GM19351 (cell line): ENCODE data around the gene ATP1B2.
"Not testable (repeated sequence)": the region's sequence is repeated elsewhere in the genome, so short reads cannot be mapped to it uniquely, and the experiment has no call there.

Source experiments
- ATAC-seq: cut with Tn5 transposase; IDR thresholded peaks from one replicate; pipeline ENCODE4 v1.9.1; 2021; ENCODE audit warnings: mild to moderate bottlenecking, moderate library complexity; ENCODE audit not compliant: unreplicated experiment

The ATP1B2 gene

DNA sequence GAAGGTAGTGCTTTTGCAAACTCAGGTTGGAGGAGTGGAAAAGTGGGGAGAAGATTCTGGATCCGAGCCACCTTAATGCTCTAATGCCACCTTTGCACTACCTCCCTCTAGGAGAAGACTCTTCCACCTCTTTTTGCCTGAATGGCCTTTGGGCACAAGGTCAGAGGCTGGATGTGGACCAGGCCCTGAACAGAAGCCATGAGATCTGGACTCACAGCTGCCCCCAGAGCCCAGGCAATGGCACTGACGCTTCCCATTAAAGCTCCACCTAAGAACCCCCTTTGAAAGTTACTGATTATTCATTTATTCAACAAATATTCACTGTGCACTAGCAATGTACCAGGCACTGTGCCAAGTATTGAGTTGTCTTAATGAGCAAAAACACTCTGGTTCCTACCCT lies 17.6 kb upstream of the ATP1B2 start:
- no peak for ATAC-seq

DNA sequence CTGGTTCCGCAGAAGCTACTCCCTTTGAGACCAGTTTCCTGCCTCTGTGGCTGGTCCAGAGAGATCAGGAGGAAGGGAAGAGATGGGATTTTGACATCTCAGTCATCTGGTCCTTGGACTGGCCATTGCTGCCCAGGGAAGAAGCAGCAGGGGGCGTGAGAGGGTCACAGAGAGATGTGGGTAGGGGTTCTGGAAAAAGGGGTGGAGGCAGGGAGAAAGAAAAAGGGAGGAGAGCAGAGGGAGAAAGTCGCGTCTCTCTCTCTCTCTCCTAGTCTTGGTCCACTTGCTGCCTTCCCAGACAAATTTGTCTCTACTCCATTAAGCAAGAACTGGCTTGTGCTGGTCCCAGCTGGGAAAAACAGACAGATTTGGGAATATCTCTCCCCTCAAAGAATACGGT lies 16.3 kb upstream of the ATP1B2 start:
- no peak for ATAC-seq

DNA sequence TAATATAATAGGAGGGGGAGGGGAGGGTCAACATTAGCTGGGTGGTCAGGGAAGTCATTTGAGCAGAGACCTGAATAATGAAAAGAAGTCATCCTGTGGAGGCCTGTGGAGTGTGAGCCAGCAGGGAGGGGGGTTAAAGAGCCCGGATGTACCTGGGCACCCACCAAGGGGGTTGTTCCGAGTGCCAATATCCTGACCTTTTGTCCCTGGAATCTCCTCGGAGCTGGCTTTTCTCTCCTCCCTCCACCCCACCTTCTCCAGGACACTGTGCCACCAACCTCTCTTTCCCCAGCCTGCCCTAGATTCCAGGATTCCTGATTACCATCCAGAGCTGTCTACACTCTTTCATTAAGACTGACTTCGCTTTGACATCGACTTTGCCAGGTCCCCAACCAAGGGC lies 14.6 kb upstream of the ATP1B2 start:
- ATAC-seq = no peak

DNA sequence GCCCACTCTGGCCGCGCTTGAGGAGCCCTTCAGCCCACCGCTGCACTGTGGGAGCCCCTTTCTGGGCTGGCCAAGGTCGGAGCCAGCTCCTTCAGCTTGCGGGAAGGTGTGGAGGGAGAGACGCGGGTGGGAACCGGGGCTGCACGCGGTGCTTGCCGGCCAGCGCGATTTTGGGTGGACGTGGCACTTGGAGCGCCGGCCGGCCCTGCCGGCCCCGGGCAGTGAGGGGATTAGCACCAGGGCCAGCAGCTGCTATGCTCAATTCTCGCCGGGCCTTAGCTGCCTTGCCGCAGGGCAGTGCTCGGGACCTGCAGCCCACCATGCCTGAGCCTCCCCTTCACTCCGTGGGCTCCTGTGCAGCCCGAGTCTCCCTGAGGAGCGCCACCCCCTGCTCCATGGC lies 9.9 kb upstream of the ATP1B2 start:
- no peak for ATAC-seq

DNA sequence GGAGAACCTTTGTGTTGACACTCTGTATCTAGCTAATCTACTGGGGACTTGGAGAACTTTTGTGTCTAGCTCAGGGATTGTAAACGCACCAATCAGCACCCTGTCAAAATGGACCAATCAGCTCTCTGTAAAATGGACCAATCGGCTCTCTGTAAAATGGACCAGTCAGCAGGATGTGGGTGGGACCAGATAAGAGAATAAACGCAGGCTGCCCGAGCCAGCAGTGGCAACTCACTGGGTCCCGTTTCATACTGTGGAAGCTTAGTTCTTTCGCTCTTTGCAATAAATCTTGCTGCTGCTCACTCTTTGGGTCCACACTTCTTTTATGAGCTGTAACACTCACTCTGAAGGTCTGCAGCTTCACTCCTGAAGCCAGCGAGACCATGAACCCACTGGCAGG lies 9.1 kb upstream of the ATP1B2 start:
- ATAC-seq = not testable (repeated sequence)

DNA sequence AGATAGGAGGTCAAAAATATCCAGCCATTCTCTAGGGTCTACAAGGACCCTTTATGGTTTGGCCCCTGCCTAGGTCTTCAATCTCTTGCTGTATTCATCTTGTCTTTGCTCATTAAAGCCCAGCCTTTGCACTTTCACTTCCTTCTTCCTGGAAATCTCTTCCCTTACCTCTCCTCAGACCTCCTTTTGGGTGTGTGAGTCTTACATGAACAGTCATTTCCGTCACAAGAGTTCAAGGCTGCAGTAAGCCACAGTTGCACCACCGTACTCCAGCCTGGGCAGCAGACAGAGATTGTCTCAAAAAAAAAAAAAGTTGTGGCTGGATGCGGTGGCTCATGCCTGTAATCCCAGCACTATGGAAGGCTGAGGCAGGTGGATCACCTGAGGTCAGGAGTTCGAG lies 6.0 kb upstream of the ATP1B2 start:
- no peak for ATAC-seq

DNA sequence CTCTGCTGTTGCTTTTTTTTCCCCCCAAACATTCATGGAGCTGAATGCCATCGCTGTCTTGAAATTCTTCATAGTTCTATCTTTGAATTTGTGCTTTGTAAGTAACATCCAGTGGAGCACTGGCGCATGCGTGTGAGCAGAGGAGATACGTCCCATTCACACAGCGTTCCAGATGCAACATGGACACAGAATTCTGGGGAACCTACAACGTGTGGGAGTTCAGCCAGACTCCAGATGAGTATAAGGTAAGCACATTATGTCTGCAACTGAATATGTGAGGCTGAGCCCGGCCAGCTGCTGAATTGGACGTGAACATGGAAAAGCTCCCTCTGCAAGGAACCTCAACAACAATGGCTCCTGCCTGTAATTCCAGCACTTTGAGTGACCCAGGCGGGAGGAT lies 4.3 kb upstream of the ATP1B2 start:
- no peak for ATAC-seq

DNA sequence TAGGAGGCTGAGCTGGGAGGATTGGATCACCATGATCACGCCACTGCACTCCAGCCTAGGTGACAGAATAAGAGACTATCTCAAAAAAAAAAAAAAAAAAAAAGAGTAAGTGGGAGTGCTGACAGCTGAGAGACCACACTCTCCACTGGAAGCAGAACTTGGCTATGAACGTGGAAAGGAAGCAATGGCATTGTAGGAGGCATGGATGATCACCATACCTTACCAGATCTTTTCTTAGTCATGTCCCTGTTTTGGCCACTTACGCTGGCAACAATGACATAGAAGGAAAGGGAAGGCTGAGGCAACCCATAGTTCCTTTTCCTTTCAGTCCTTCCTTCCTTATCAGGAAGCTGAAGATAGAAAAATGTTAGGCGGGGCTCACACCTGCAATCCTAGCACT lies 3.7 kb upstream of the ATP1B2 start:
- ATAC-seq = no peak

DNA sequence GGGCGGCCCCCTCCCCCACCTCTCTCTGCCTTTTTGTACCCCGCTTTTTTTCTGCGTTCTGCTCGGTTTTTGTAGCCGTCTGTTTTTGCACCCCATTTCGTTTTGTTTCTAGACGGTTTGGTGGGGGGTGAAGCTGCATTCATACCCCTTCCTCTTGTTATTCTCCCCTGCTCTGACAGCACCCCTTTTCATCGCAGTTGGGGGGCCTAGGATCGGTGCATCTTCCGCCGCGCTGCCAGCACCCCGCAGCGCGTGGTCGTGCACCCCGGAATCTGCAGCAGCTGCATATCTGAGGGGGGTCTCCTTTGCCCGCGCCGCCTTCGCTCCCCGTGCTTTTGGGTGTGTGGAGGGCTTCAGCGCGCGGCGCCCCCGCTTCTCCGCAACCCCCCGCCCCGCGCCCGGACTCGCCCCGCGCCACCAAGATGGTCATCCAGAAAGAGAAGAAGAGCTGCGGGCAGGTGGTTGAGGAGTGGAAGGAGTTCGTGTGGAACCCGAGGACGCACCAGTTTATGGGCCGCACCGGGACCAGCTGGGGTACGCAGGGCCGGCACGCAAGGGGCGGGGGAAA lies 455 bp downstream of the ATP1B2 start:
- ATAC-seq = no peak

DNA sequence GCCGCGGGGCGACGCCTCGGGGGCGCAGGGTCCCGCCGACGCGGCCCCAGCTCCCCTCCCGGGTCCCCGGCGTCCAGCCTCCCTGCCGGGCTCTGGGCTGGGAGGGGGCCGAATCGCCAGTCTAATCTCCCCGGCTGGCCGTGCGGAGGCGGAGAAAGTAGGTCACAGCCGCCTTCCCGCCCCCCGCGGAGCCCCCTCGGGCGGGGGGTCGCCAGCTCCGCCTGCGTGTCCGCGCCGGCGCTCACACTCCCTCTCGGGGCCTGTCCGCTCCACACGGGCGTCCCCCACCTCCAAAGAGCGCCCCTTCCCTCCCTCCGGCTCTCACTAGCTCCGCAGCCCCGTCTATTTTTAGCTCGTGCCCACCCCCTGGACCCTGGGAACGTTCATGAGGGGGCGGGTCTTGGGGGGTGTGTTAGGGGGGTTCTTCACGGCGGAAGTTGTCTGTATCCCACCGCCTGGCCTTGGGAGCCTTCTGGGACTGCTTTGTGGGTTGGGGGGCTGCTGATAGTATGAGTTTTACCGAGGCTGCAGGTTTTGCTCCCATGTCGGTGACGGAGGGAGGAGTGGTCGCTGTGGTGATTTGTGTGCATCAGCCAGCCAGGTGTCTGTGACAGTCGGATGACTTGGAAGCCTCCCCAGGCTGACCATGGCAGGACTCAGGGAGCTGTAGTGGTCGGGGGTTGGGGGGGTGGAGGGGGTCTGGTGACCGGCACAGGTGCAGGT lies 1.1 kb downstream of the ATP1B2 start:
- no peak for ATAC-seq

DNA sequence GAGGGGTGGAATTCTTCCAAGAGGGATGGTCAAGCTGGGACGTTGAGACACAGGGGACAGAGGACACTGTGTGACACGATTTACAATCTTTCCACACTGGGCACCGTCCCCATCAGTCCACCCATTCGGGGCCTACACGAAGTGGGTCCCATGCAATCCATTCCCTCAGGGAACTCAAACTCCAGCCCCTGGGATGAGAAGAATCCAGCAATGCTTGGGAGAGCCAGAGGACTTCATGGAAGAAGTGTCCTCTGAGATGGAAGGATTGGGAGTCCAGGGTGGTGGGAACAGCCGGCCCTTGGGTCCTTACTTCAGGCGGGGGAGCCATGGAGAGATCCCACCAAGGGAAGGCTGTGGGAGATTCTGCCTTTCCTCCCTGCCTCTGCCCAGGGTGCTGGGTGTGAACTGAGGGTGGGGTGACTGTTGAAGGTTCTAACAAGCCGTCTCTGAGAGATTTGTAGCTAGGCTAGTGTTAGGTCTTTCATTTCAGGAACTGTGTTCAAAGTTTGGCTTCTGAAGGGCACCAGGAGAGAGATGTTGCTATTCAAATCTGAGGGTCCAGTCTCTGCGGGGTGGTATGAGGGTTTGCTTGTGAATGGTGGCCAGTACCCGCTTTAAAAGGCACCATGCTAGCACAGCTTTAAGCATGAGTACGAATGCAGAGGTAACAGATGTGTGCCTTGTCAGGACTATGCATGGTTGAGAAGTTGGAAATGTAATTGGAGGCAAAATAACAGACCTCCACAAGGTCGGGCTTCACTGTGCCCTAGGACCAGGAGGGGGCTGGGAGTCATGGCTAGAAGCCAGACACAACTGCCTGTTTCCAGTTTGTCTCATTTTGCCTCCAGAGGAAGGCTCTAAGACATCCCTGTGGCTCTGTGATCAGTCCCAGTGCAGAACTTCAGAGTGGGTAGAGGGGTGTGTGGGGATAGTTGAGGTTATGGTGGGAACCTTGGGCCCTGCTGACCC lies 1.9 kb downstream of the ATP1B2 start:
- ATAC-seq = no peak

DNA sequence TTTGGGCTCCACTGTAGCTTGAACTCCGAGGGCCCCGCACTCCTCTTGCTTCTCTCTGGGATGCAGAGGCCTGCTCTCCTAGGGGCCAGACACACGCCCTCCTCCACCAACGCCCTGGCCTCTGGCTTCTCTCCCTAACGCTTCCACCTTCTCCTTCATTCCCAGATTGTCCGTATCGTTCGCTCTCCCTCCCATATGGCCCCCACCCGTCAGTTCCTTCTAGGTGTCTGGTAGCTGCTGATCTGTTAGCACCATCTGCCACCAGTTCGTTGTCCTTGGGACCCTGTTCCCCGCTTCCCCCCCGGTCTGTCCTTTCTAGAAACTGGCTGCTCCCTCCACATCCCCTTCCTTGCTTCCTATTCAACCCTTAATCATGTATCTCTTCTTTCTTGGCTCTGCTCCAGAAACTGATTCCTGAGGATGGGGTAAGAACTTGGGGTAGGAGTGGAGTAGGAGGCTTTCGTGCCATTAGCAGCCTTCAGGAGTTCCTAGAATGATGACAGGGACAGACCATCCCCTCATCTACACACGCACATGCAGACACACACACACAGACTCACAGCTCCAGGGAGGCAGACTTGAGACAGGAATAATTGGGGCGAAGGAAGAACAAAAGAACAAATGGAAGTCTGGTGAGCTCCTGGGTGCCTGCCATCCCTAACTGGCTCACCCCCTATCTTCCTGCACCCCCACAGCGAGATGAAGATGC lies 4.3 kb downstream of the ATP1B2 start:
- ATAC-seq = no peak

DNA sequence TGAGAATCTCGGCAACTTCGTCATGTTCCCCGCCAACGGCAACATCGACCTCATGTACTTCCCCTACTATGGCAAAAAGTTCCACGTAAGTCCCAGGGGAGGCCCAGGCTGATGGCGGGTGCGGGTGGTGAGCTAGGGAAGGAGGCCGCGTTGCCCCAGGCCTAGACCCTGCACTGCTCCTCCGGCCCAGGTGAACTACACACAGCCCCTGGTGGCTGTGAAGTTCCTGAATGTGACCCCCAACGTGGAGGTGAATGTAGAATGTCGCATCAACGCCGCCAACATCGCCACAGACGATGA lies 4.8 kb downstream of the ATP1B2 start:
- no peak for ATAC-seq

DNA sequence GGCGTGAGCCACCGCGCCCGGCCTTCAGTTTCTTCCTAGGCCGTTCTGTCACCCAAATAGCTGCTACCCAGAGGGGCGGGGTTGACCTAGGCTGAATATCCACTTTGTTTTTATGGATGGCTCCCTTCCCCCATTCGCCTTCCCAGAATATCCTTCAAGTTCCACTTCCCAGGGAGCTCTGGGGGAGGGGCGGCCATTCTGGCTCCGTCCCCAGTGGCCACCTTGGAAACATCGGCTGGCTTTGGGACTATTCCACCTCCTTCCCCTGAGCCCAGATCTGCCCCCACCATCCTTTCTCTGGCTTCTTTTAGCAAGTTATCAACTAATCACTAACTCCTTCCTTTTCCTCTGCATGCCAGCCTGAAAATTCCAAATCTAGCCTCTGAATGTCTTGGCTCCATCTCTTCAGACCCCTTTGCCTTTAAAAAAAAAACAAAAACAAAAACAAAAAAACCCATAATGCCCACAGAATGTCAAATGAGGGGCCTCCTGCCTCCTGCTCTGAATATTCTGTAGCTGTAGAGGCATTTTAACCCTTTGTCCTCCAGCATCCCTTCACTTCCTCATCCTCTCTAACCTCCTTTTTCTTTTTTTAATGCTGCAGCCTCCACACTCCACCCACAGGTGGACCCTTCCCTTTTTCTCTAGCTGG lies 6.4 kb downstream of the ATP1B2 start:
- no peak for ATAC-seq

DNA sequence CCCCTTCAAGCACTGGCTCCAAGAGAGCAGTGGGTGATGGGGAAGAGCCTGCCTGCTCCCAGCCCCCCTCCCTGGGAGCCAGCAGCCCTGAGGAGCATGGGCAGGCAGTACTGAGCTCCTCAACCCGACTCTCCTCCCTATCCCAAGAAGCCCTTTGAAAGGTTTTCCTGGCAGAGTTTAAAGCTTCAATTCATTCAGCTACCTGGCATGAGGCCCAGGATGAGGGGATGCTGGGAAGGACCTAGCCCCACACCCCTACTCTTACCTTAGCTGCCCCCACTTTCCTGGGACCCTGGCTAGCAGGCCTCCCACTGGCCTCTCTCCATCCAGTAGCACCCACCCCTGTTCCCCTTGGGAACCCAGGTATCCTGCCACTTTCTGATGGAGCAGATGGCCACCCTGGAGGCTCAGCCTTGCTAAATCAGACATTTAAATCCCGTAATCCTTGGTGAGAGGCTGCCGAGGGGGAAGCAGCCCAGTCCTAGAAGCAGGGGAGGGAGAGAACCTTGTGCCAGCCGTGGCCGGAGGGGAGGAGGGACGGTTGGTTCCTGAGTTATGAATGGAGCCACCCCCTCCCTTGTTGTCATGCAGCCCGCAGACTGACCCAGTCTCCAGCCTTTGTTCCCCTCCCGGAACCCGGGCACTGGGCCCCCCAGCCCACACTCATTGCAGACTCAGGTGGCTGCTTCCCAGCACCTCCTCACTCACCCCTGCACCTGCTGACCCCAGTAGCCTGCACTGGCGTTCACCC lies 17.1 kb downstream of the ATP1B2 start:
- ATAC-seq = no peak

DNA sequence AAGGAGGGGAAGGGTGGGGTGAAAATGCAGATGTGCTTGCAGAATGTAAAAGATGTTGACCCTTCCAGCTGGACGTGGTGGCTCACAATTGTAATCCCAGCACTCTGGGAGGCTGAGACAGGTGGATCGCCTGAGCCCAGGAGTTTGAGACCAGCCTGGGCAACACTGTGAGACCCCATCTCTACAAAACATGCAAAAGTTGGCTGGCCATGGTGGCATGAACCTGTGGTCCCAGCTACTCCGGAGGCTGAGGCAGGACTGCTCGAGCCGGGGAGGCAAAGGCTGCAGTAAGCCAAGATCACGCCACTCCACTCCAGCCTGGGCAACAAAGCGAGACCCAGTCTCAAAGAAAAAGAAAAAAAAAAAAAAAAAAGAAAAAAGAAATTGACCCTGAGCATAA lies 17.8 kb downstream of the ATP1B2 start:
- ATAC-seq = no peak

DNA sequence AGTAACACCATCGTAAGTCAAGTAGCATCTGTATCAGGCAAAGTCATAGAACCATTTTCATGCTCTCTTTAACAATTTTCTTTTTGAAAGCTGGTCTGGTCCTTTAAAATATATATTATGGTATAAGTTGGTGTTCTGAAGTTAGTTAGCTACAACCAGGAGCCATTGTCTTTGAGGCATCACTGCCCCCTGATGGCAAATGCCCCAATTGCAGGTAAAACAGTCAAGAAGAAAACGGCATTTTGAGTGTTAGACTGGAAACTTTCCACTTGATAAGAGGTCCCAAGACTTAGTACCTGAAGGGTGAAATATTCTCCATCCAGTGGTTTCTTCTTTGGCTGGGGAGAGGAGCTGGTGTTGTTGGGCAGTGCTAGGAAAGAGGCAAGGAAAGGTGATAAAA lies 22.5 kb downstream of the ATP1B2 start:
- no peak for ATAC-seq

DNA sequence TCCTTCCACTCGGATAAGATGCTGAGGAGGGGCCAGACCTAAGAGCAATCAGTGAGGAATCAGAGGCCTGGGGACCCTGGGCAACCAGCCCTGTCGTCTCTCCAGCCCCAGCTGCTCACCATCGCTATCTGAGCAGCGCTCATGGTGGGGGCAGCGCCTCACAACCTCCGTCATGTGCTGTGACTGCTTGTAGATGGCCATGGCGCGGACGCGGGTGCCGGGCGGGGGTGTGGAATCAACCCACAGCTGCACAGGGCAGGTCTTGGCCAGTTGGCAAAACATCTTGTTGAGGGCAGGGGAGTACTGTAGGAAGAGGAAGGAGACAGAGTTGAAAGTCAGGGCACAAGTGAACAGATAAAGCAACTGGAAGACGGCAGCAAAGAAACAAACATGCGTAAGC lies 24.2 kb downstream of the ATP1B2 start:
- no peak for ATAC-seq

DNA sequence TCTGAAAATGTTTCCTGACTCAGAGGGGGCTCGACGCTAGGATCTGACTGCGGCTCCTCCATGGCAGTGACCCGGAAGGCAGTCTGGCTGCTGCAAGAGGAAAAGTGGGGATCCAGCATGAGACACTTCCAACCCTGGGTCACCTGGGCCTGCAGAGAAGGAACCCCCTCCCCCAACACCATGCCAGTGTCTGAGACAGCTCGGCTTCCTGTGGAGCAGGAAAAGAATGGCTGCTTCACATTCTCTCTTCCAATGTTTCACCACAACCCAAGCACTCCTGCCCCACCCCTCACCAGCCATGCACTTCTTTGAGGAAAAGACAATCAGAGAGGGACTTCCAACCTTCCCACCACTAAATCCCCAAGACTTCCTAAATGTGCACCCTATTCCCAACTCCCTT lies 25.8 kb downstream of the ATP1B2 start:
- no peak for ATAC-seq

DNA sequence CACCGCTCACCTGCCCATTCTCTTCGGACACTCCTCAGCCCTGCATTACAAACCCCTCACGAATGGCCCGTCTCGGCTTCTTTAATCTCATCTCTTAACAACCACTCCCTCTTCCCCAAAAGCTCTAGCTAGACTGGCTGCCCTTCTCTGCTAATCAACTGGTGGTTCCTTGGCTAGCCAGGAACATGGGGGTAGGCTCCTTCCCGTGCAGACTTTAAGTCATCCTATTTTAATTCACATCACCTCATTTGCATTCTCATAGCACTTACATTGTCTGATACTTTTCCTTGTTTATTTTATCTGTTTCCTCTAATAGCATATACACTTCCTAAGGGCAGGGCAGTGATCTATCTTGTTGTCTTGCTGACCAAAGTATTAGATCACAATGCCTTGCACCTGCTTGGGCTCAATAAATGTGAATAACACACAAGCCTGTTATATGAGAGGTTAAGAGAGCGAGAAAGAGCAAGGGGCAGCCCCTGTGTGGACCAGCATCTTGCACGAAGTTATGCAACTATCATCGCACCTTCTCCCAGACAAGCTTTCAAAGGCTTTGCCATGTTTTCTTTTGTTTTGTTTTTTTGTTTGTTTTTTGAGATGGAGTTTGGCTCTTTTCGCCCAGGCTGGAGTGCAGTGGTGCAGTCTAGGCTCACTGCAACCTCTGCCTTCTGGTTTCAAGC lies 26.8 kb downstream of the ATP1B2 start:
- no peak for ATAC-seq
